Adrenal gland (tissue), 12 donors: ENCODE data around the gene PRKCE. TPM values are rescaled to one million over a fixed set of nuclear protein-coding genes. Genes with fewer than 3 reads are reported as not detected.

ENCODE experiments used
- DNase-seq, 7 donors: peaks; one replicate each; pipeline ENCODE4 v3.0.0-alpha.2; 2019 to 2020
- H3K27ac ChIP-seq, 5 donors: fragments of 200-600 bp; sonication (generic) in 4 of 5; 1 replicate in 3 of 5; 2 replicates in 2 of 5; pipeline versions ENCODE4 v1.5.1 to v1.8.0; 2016 to 2020; ENCODE audit warnings: mild to moderate bottlenecking in 1 of 5
- H3K27me3 ChIP-seq: fragments of 200-600 bp; 2 replicates; pipeline ENCODE4 v1.8.0; 2021
- H3K36me3 ChIP-seq, 2 donors: fragments of 200-600 bp; replicated peaks in 1 of 2; 1 replicate in 1 of 2; 2 replicates in 1 of 2; pipeline versions ENCODE4 v1.5.1 to v1.8.0; 2018 to 2022
- H3K4me1 ChIP-seq, 2 donors: fragments of 200-600 bp; replicated peaks in 1 of 2; 1 replicate in 1 of 2; 2 replicates in 1 of 2; pipeline versions ENCODE4 v1.5.1 to v1.8.0; 2018 to 2021
- H3K4me3 ChIP-seq, 4 donors: fragments of 200-600 bp; sonication (generic) in 3 of 4; one replicate each; pipeline ENCODE4 v1.5.1; 2016 to 2018
- H3K9me3 ChIP-seq, 3 donors: fragments of 200-600 bp; sonication (generic) in 1 of 3; replicated peaks in 1 of 3; 1 replicate in 2 of 3; 2 replicates in 1 of 3; pipeline versions ENCODE4 v1.5.1 to v1.8.0; 2016 to 2021
- CTCF ChIP-seq, 6 experiments: fragments of 450-650 bp in 4 of 6; fragments of 200-600 bp in 2 of 6; sonication (generic) in 1 of 6; IDR thresholded peaks; 1 replicate in 5 of 6; 2 replicates in 1 of 6; pipeline versions ENCODE4 v1.5.1 to v1.8.0; 2016 to 2021; ENCODE audit warnings: antibody characterized with exemption in 6 of 6, mild to moderate bottlenecking in 2 of 6, moderate library complexity in 1 of 6
- POLR2A ChIP-seq, 2 donors: fragments of 450-650 bp; IDR thresholded peaks; one replicate each; pipeline ENCODE4 v1.6.1; 2017; ENCODE audit warnings: antibody characterized with exemption in 2 of 2, mild to moderate bottlenecking in 2 of 2, moderate library complexity in 1 of 2
- WGBS, 4 donors: extraction: QIAGEN DNeasy Blood & Tissue Kit in 2 of 4; methylation state at CpG; one replicate each; pipeline versions ENCODE4 v1.1.5 to v1.1.7; 2013 to 2017; 5-methylcytosine and 5-hydroxymethylcytosine counted together
- intact Hi-C, 2 donors: fragments of 100-400 bp; cut with DNase I; formaldehyde crosslinking; loops; one replicate each; pipeline versions ENCODE4 v1.14.1 to v1.15.0; 2022 to 2023
- polyA plus RNA-seq, 3 donors: library from polyadenylated mRNA; stranded (reverse); fragments of 200-250 nt in 2 of 3; fragments of 350-450 nt in 1 of 3; fragmentation: Illumina TruSeq in 1 of 3; extraction: RNeasy Lipid Tissue Mini Kit (QIAGEN cat#74804) in 1 of 3; gene quantifications; one replicate each; pipeline ENCODE4 v1.2.3, GENCODE V29; 2013 to 2014
- total RNA-seq, 9 donors: library from RNA; depleted of rRNA in 4 of 9; stranded (reverse); fragments of >200 nt in 4 of 9; fragments of 120-200 nt in 1 of 9; fragmentation: NEBNext Ultra II Directional in 1 of 9; extraction: Animal tissue kit (Norgen Biotek cat#: 25700) in 1 of 9; gene quantifications; one replicate each; pipeline versions ENCODE4 v1.1.0 to v1.2.4, GENCODE V29; 2013 to 2023
- donor health status: healthy with polysubstance abuse.
- donor health status: Bipolar disorder and iron deficiency.
- donor health status: DM: yes; HTN: yes; CAD: no.
- donor health status: DM: no; HTN: no; CAD: no.
- donor health status: DM: no; HTN: no; CAD: no.
- donor health status: DM: yes; HTN: yes; CAD: no.

The PRKCE gene
- total and polyA plus RNA-seq, 12 donors: 1.9 to 19.2 (median 8.0) TPM

DNA sequence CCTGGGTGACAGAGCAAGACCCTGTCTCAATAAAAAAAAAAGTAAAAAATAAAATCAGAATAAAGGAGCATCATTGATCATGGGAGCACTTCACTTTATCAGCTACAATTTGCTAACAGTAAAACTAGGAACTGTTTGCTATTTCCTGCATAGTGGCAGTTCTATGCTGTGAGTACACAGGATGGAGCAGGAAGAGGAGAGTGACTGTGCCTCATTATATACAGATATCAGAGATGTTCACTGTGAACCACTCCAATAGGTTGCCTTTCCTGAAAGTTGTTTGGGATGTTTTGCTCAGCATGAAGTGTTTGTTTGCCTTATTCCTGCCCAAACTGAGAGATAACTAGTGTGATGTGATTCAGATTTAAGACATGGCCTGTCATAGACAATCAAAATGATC is 494.4 kb downstream of the PRKCE start:
- TF ChIP-seq POLR2A (IDR thresholded peaks at IDR 0.05) (no peak), CTCF (IDR thresholded peaks at IDR 0.05) (no peak)
- Histone ChIP-seq H3K27me3 (no peaks in the 10 kb centered on the region), H3K27ac (no peak overlapping the region), H3K4me3 (no peak overlapping the region), H3K4me1 (peaks cover under 1 to 22% of the 10 kb centered on the region in 2 donors), H3K36me3 (no peaks in the 10 kb centered on the region), H3K9me3 (no peaks in the 10 kb centered on the region)
- intact Hi-C loops: no loop called here
- no peak for DNase-seq

DNA sequence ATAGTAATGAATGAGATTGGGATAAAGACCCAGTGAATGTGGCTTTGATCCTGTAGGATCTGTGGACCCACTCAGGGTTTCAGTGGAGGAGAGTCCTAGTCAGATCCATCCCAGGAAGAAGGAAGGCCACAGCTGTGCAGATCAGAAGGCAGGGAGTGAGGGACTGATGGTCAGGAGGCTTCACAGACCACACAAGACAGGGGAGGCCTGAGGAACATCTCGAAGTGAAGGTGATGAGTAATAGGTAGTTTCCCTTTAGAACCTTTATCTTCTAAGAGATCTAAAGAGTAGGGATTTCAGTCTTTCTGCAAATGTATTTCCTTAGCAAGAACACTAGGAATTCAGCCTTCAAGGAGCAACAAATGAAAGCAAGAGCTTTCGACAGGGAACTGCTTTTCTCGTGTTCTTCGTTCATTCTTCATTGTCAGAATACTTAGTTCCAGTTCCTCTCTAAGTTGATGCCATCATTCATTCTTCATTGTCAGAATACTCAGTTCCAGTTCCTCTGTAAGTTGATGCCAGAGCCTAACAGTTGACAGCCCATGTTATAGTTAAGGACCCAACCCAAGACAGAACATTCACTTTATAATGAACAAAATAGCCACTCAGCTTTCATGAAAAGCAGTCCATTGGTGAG is 495.5 kb downstream of the PRKCE start:
- WGBS, 4 donors: 61 to 86% (median 79%) methylated on average over 4 of the region's 4 CpGs
- no peak for DNase-seq

GRCh38 chr2:46147626-46148368 is 496.3 kb downstream of the PRKCE start:
- no peaks in the 10 kb centered on the region for H3K9me3 ChIP-seq
- intact Hi-C loops: no loop called here
- TF ChIP-seq CTCF (IDR thresholded peaks at IDR 0.05) (no peak), POLR2A (IDR thresholded peaks at IDR 0.05) (no peak)
- H3K27me3 ChIP-seq: no peaks in the 10 kb centered on the region
- H3K36me3 ChIP-seq: no peaks in the 10 kb centered on the region
- no peak overlapping the region for H3K27ac ChIP-seq
- WGBS, 4 donors: 94 to 96% (median 96%) methylated on average over 6 of the region's 6 CpGs
- H3K4me1 ChIP-seq: peaks cover 2 to 15% of the 10 kb centered on the region in 2 donors
- H3K4me3 ChIP-seq: no peak overlapping the region
- no peak for DNase-seq

More for the DNA sequence above, 495.5 kb downstream of the PRKCE start:
- Histone ChIP-seq H3K27me3 (no peaks in the 10 kb centered on the region), H3K4me1 (peaks cover 2 to 22% of the 10 kb centered on the region in 2 donors), H3K4me3 (no peak overlapping the region), H3K27ac (no peak overlapping the region), H3K9me3 (no peaks in the 10 kb centered on the region), H3K36me3 (no peaks in the 10 kb centered on the region)
- intact Hi-C loops: no loop called here
- TF ChIP-seq CTCF (IDR thresholded peaks at IDR 0.05): no peak
- no peak for TF ChIP-seq POLR2A (IDR thresholded peaks at IDR 0.05)

GRCh38 chr2:46148369-46148736 is 496.9 kb downstream of the PRKCE start:
- H3K27ac ChIP-seq: no peak overlapping the region
- no peak for TF ChIP-seq POLR2A (IDR thresholded peaks at IDR 0.05)
- no peak for TF ChIP-seq CTCF (IDR thresholded peaks at IDR 0.05)
- H3K4me1 ChIP-seq: peaks cover 2 to 11% of the 10 kb centered on the region in 2 donors
- 89 to 97% (median 94%) methylated on average over 2 of the region's 2 CpGs for WGBS, 4 donors
- H3K4me3 ChIP-seq: no peak overlapping the region
- no peak for DNase-seq
- H3K27me3 ChIP-seq: no peaks in the 10 kb centered on the region
- no peaks in the 10 kb centered on the region for H3K36me3 ChIP-seq
- intact Hi-C loops: no loop called here
- H3K9me3 ChIP-seq: no peaks in the 10 kb centered on the region
